KMS-11 (cell line): ENCODE measurements around the gene TSPYL2.

Source experiments
- H2AFZ ChIP-seq: fragments of 200-600 bp; sonication (generic); 2 replicates; pipeline ENCODE4 v1.6.1; 2016; ENCODE audit warnings: antibody characterized with exemption, mixed run types, low read depth
- H3K27ac ChIP-seq: fragments of 200-600 bp; sonication (generic); 2 replicates; pipeline ENCODE4 v1.6.1; 2016; ENCODE audit warnings: mild to moderate bottlenecking, mixed run types
- H3K27me3 ChIP-seq: fragments of 200-600 bp; sonication (generic); 2 replicates; pipeline ENCODE4 v1.6.1; 2017; ENCODE audit warnings: mild to moderate bottlenecking, low read depth, mixed run types, moderate library complexity; ENCODE audit not compliant: insufficient read depth
- H3K36me3 ChIP-seq: fragments of 200-600 bp; sonication (generic); 2 replicates; pipeline ENCODE4 v1.6.1; 2017; ENCODE audit warnings: mild to moderate bottlenecking, mixed run types; ENCODE audit not compliant: insufficient read depth
- H3K4me1 ChIP-seq: fragments of 200-600 bp; sonication (generic); 2 replicates; pipeline ENCODE4 v1.6.1; 2016; ENCODE audit warnings: mild to moderate bottlenecking, low read depth, mixed run types; ENCODE audit not compliant: poor library complexity, severe bottlenecking
- H3K4me2 ChIP-seq: fragments of 200-600 bp; sonication (generic); 2 replicates; pipeline ENCODE4 v1.7.0; 2016; ENCODE audit warnings: mild to moderate bottlenecking, mixed run types
- H3K4me3 ChIP-seq: fragments of 200-600 bp; sonication (generic); IDR thresholded peaks from 2 replicates; pipeline ENCODE4 v1.6.1; 2017; ENCODE audit warnings: low read depth, low read length, mixed read lengths; ENCODE audit not compliant: insufficient read depth
- H3K79me2 ChIP-seq: fragments of 200-600 bp; sonication (generic); 2 replicates; pipeline ENCODE4 v1.6.1; 2016; ENCODE audit warnings: low read depth, mixed run types; ENCODE audit not compliant: insufficient read depth
- H3K9ac ChIP-seq: fragments of 200-600 bp; sonication (generic); 2 replicates; pipeline ENCODE4 v1.6.1; 2016; ENCODE audit warnings: mild to moderate bottlenecking, mixed run types
- H4K20me1 ChIP-seq: fragments of 200-600 bp; sonication (generic); 2 replicates; pipeline ENCODE4 v1.6.1; 2016; ENCODE audit warnings: mild to moderate bottlenecking, mixed run types; ENCODE audit not compliant: insufficient read depth
- TF ChIP-seq, protein P1 (sequence below): fragments of 200-600 bp; sonication (generic); conservative IDR thresholded peaks from 2 replicates; pipeline ENCODE4 v1.6.1; 2017; ENCODE audit warnings: low read depth, mild to moderate bottlenecking, antibody characterized with exemption, low read length, moderate library complexity, mixed read lengths

TSPYL2 gene

DNA sequence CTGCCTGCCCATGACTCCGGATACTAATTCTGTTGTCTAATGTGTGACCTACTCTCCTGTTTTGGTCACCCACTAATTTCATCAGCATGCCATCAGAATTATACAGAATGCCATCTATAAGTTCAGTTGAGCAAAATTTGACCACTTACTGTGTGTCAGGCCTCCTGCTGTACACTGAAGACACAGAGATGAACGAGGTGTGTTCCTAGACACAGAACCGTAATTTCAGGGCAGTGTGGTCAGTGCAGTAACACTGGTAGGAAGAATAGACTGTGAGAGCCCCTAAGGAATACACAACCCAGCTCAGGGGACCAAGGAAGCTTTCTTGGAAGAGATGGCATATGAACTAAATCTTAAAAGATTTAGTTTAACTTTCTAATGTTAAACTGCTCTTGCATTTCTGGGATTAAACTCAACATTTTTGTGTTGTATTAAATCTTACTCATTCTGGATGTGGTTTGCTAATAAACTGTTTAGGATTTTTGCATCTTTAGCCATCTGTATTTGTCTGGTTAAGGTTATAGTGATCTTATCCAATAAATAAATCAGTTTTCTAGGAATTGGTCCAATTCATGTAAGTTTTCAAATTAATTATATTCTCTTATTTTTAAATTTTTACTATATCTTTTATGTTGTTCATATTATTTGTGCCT is 46.1 kb downstream of the TSPYL2 start:
- Histone ChIP-seq H2AFZ (no peak overlapping the region), H3K27ac (no peak overlapping the region), H3K36me3 (no peaks in the 10 kb centered on the region), H3K4me1 (no peaks in the 10 kb centered on the region), H3K9ac (no peak overlapping the region), H3K4me3 (no peak overlapping the region), H4K20me1 (no peaks in the 10 kb centered on the region), H3K4me2 (no peak overlapping the region), H3K79me2 (no peaks in the 10 kb centered on the region), H3K27me3 (no peaks in the 10 kb centered on the region)
- TF ChIP-seq, protein P1, sequence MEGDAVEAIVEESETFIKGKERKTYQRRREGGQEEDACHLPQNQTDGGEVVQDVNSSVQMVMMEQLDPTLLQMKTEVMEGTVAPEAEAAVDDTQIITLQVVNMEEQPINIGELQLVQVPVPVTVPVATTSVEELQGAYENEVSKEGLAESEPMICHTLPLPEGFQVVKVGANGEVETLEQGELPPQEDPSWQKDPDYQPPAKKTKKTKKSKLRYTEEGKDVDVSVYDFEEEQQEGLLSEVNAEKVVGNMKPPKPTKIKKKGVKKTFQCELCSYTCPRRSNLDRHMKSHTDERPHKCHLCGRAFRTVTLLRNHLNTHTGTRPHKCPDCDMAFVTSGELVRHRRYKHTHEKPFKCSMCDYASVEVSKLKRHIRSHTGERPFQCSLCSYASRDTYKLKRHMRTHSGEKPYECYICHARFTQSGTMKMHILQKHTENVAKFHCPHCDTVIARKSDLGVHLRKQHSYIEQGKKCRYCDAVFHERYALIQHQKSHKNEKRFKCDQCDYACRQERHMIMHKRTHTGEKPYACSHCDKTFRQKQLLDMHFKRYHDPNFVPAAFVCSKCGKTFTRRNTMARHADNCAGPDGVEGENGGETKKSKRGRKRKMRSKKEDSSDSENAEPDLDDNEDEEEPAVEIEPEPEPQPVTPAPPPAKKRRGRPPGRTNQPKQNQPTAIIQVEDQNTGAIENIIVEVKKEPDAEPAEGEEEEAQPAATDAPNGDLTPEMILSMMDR: no peak

DNA sequence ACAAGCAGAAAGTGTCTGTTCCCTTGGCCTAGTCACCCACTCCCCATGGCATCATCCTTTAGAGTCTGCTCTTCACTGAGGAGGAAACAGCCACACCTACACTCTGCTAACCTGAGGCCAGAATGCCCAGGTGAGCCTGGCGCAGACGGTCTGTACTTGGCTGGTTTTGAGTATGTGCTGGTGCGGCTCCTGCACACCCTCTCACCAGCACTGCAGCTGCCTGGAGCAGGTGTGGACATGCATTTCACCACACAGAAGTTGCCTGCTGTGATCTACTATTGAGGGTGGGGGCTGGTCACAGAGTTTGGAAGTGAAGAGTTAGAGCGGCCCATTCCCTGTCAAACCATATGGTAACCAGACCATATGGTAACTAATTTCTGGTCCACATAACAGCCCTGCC is 51.2 kb downstream of the TSPYL2 start:
- Histone ChIP-seq H3K79me2 (no peaks in the 10 kb centered on the region), H3K4me1 (no peaks in the 10 kb centered on the region), H3K9ac (no peak overlapping the region), H3K4me2 (no peak overlapping the region), H3K36me3 (no peaks in the 10 kb centered on the region), H3K4me3 (no peak overlapping the region), H4K20me1 (no peaks in the 10 kb centered on the region), H2AFZ (no peak overlapping the region), H3K27ac (no peak overlapping the region), H3K27me3 (no peaks in the 10 kb centered on the region)
- TF ChIP-seq, protein P1: no peak

DNA sequence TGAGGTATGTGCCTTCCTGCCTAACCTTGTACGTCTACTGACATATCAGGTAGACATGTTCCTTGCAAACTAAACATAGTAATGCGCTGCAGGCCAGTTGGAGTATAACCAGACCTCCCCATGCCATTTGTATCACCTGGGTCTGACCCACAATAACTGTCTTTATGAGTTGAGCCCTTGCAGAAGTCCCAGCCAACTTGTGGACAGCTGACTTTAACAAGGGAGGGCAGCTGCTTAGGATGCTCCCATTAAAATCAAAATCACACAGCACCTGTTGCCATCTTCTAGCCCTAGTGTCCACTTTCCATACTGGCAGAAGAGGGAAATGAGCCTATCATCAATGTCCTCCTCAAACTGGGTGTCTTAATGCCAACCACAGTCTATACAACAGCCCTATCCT is 53.4 kb downstream of the TSPYL2 start:
- Histone ChIP-seq H3K9ac (no peak overlapping the region), H3K4me2 (no peak overlapping the region), H3K79me2 (no peaks in the 10 kb centered on the region), H3K27ac (no peak overlapping the region), H4K20me1 (no peaks in the 10 kb centered on the region), H3K27me3 (no peaks in the 10 kb centered on the region), H3K4me3 (no peak overlapping the region), H3K4me1 (no peaks in the 10 kb centered on the region), H2AFZ (no peak overlapping the region), H3K36me3 (no peaks in the 10 kb centered on the region)
- TF ChIP-seq, protein P1: no peak
